GM23338 (cell line): ENCODE data around the gene PTPRR. TPM values are rescaled to one million over a fixed set of nuclear protein-coding genes. Genes with fewer than 3 reads are reported as not detected.

ENCODE experiments used
- ATAC-seq: fragments of 200-7000 bp; cut with Tn5 transposase; 3 replicates; pipeline ENCODE4 v1.9.1; 2020
- DNase-seq: peaks from one replicate; pipeline ENCODE4 v3.0.0-alpha.2; 2015; ENCODE audit warnings: low spot score
- H2AFZ ChIP-seq: fragments of 200-600 bp; sonication (generic); 2 replicates; pipeline ENCODE4 v1.8.0; 2016; ENCODE audit warnings: antibody characterized with exemption, mild to moderate bottlenecking, moderate library complexity
- H3F3A ChIP-seq: fragments of 200-600 bp; sonication (generic); replicated peaks from 2 replicates; pipeline ENCODE4 v1.8.0; 2017; ENCODE audit warnings: antibody characterized with exemption, mixed run types, low read depth
- H3K27ac ChIP-seq: fragments of 200-600 bp; sonication (generic); 2 replicates; pipeline ENCODE4 v1.6.1; 2016; ENCODE audit warnings: low read depth
- H3K27me3 ChIP-seq: fragments of 200-600 bp; sonication (generic); 2 replicates; pipeline ENCODE4 v1.8.0; 2016; ENCODE audit warnings: mild to moderate bottlenecking, mixed run types, moderate library complexity; ENCODE audit not compliant: insufficient read depth
- H3K36me3 ChIP-seq: fragments of 200-600 bp; sonication (generic); 2 replicates; pipeline ENCODE4 v1.8.0; 2016; ENCODE audit warnings: mild to moderate bottlenecking; ENCODE audit not compliant: insufficient read depth
- H3K4me1 ChIP-seq: fragments of 200-600 bp; sonication (generic); 2 replicates; pipeline ENCODE4 v1.8.0; 2016; ENCODE audit warnings: mild to moderate bottlenecking, moderate library complexity; ENCODE audit not compliant: insufficient read depth
- H3K4me2 ChIP-seq: fragments of 200-600 bp; sonication (generic); 2 replicates; pipeline ENCODE4 v1.7.1; 2017; ENCODE audit warnings: mixed run types
- H3K4me3 ChIP-seq: fragments of 200-600 bp; sonication (generic); 2 replicates; pipeline ENCODE4 v1.6.1; 2016; ENCODE audit warnings: mixed run types
- H3K79me2 ChIP-seq: fragments of 200-600 bp; sonication (generic); replicated peaks from 2 replicates; pipeline ENCODE4 v1.8.0; 2017; ENCODE audit warnings: mild to moderate bottlenecking; ENCODE audit not compliant: insufficient read depth
- H3K9me2 ChIP-seq: fragments of 200-600 bp; sonication (generic); 2 replicates; pipeline ENCODE4 v1.8.0; 2017; ENCODE audit not compliant: insufficient read depth
- H4K20me1 ChIP-seq: fragments of 200-600 bp; sonication (generic); replicated peaks from 2 replicates; pipeline ENCODE4 v1.8.0; 2017; ENCODE audit warnings: mild to moderate bottlenecking; ENCODE audit not compliant: insufficient read depth
- H3K27ac Mint-ChIP-seq: 2 replicates; pipeline ENCODE4 v1.8.0; 2020; ENCODE audit warnings: inconsistent platforms, mild to moderate bottlenecking, moderate library complexity, mixed read lengths
- H3K27me3 Mint-ChIP-seq: 3 replicates; pipeline ENCODE4 v1.8.0; 2022; ENCODE audit warnings: low read depth, mild to moderate bottlenecking, moderate library complexity, mixed read lengths, inconsistent platforms; ENCODE audit not compliant: insufficient read depth, poor library complexity
- H3K36me3 Mint-ChIP-seq: 3 replicates; pipeline ENCODE4 v1.8.0; 2021; ENCODE audit warnings: low read depth, mild to moderate bottlenecking, inconsistent platforms, moderate library complexity, mixed read lengths
- H3K4me1 Mint-ChIP-seq: 3 replicates; pipeline ENCODE4 v1.8.0; 2020; ENCODE audit warnings: mild to moderate bottlenecking, inconsistent platforms, mixed read lengths
- H3K4me3 Mint-ChIP-seq: 3 replicates; pipeline ENCODE4 v1.8.0; 2021; ENCODE audit warnings: moderate library complexity, mild to moderate bottlenecking, inconsistent platforms, mixed read lengths
- H3K9me3 Mint-ChIP-seq: 3 replicates; pipeline ENCODE4 v1.8.0; 2020; ENCODE audit warnings: moderate library complexity, mild to moderate bottlenecking, inconsistent platforms, mixed read lengths
- CREB1 ChIP-seq: fragments of 250-450 bp; sonication (Bioruptor Pico); IDR thresholded peaks from 2 replicates; pipeline ENCODE4 v1.5.0; 2020; ENCODE audit warnings: low read depth, mild to moderate bottlenecking, moderate library complexity
- EZH2 ChIP-seq: fragments of 200-600 bp; sonication (generic); IDR thresholded peaks from one replicate; pipeline ENCODE4 v1.8.0; 2017; ENCODE audit warnings: antibody characterized with exemption, mild to moderate bottlenecking, low read depth; ENCODE audit not compliant: unreplicated experiment
- NANOG ChIP-seq: IDR thresholded peaks from 2 replicates; pipeline ENCODE4 v1.6.1; 2016; ENCODE audit warnings: antibody characterized with exemption, borderline replicate concordance
- polyA plus RNA-seq: library from polyadenylated mRNA; unstranded; fragments of >200 nt; fragmentation: Nextera tagmentation; extraction: Ambion mirVana; gene quantifications from 2 replicates; pipeline ENCODE4 v1.2.1, GENCODE V29; 2016
- total RNA-seq: library from RNA; depleted of rRNA; stranded (reverse); fragments of >200 nt; shearing (Covaris generic); gene quantifications from 2 replicates; pipeline ENCODE4 v1.2.3, GENCODE V29; 2014
- TF ChIP-seq, protein P1 (sequence below): fragments of 250-450 bp; sonication (Bioruptor Pico); IDR thresholded peaks from 2 replicates; pipeline ENCODE4 v1.5.0; 2020; ENCODE audit warnings: mild to moderate bottlenecking, moderate library complexity
- TF ChIP-seq, protein P2 (sequence below): IDR thresholded peaks from one replicate; pipeline ENCODE4 v1.6.1; 2018; ENCODE audit warnings: antibody characterized with exemption; ENCODE audit not compliant: unreplicated experiment
- TF ChIP-seq, protein P3 (sequence below), 2 experiments: fragments of 200-600 bp in 1 of 2; sonication (generic) in 1 of 2; conservative IDR thresholded peaks; 2 replicates each; pipeline versions ENCODE4 v1.5.1 to v1.6.1; 2016 to 2017; ENCODE audit warnings: antibody characterized with exemption in 2 of 2, low read depth in 2 of 2, mild to moderate bottlenecking in 2 of 2, moderate library complexity in 1 of 2

The PTPRR gene
- total and polyA plus RNA-seq, 2 experiments from 2014 or later = 0.26 to 0.76 TPM

DNA sequence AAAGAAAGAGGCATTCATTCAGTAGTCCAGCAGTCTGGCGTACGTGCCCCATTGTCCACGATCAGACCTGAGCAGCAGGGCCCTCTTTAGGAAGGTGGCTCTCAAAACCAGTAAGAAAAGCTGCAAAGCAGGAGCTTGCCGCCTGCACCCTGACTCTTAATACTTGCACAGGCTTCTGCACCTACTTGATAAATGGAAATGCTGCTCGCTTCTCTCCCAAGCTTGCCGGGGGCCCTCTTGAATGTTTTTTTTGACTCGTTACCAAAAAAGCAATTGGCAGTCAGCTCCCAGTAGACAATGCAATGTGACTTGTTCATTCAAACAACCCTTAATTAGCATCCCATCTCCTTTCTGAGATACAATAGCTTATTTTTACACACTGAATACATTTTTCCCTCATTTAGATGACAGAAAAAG, 256.1 kb downstream of the PTPRR start (continued):
- TF ChIP-seq, protein P1, sequence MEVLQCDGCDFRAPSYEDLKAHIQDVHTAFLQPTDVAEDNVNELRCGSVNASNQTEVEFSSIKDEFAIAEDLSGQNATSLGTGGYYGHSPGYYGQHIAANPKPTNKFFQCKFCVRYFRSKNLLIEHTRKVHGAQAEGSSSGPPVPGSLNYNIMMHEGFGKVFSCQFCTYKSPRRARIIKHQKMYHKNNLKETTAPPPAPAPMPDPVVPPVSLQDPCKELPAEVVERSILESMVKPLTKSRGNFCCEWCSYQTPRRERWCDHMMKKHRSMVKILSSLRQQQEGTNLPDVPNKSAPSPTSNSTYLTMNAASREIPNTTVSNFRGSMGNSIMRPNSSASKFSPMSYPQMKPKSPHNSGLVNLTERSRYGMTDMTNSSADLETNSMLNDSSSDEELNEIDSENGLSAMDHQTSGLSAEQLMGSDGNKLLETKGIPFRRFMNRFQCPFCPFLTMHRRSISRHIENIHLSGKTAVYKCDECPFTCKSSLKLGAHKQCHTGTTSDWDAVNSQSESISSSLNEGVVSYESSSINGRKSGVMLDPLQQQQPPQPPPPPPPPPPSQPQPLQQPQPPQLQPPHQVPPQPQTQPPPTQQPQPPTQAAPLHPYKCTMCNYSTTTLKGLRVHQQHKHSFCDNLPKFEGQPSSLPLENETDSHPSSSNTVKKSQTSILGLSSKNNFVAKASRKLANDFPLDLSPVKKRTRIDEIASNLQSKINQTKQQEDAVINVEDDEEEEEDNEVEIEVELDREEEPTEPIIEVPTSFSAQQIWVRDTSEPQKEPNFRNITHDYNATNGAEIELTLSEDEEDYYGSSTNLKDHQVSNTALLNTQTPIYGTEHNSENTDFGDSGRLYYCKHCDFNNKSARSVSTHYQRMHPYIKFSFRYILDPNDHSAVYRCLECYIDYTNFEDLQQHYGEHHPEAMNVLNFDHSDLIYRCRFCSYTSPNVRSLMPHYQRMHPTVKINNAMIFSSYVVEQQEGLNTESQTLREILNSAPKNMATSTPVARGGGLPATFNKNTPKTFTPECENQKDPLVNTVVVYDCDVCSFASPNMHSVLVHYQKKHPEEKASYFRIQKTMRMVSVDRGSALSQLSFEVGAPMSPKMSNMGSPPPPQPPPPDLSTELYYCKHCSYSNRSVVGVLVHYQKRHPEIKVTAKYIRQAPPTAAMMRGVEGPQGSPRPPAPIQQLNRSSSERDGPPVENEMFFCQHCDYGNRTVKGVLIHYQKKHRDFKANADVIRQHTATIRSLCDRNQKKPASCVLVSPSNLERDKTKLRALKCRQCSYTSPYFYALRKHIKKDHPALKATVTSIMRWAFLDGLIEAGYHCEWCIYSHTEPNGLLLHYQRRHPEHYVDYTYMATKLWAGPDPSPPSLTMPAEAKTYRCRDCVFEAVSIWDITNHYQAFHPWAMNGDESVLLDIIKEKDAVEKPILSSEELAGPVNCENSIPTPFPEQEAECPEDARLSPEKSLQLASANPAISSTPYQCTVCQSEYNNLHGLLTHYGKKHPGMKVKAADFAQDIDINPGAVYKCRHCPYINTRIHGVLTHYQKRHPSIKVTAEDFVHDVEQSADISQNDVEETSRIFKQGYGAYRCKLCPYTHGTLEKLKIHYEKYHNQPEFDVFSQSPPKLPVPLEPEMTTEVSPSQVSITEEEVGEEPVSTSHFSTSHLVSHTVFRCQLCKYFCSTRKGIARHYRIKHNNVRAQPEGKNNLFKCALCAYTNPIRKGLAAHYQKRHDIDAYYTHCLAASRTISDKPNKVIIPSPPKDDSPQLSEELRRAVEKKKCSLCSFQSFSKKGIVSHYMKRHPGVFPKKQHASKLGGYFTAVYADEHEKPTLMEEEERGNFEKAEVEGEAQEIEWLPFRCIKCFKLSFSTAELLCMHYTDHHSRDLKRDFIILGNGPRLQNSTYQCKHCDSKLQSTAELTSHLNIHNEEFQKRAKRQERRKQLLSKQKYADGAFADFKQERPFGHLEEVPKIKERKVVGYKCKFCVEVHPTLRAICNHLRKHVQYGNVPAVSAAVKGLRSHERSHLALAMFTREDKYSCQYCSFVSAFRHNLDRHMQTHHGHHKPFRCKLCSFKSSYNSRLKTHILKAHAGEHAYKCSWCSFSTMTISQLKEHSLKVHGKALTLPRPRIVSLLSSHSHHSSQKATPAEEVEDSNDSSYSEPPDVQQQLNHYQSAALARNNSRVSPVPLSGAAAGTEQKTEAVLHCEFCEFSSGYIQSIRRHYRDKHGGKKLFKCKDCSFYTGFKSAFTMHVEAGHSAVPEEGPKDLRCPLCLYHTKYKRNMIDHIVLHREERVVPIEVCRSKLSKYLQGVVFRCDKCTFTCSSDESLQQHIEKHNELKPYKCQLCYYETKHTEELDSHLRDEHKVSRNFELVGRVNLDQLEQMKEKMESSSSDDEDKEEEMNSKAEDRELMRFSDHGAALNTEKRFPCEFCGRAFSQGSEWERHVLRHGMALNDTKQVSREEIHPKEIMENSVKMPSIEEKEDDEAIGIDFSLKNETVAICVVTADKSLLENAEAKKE = no peak
- TF ChIP-seq, protein P2, sequence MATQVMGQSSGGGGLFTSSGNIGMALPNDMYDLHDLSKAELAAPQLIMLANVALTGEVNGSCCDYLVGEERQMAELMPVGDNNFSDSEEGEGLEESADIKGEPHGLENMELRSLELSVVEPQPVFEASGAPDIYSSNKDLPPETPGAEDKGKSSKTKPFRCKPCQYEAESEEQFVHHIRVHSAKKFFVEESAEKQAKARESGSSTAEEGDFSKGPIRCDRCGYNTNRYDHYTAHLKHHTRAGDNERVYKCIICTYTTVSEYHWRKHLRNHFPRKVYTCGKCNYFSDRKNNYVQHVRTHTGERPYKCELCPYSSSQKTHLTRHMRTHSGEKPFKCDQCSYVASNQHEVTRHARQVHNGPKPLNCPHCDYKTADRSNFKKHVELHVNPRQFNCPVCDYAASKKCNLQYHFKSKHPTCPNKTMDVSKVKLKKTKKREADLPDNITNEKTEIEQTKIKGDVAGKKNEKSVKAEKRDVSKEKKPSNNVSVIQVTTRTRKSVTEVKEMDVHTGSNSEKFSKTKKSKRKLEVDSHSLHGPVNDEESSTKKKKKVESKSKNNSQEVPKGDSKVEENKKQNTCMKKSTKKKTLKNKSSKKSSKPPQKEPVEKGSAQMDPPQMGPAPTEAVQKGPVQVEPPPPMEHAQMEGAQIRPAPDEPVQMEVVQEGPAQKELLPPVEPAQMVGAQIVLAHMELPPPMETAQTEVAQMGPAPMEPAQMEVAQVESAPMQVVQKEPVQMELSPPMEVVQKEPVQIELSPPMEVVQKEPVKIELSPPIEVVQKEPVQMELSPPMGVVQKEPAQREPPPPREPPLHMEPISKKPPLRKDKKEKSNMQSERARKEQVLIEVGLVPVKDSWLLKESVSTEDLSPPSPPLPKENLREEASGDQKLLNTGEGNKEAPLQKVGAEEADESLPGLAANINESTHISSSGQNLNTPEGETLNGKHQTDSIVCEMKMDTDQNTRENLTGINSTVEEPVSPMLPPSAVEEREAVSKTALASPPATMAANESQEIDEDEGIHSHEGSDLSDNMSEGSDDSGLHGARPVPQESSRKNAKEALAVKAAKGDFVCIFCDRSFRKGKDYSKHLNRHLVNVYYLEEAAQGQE = no peak
- TF ChIP-seq CREB1 (CRISPR knock-in tag) = no peak

DNA sequence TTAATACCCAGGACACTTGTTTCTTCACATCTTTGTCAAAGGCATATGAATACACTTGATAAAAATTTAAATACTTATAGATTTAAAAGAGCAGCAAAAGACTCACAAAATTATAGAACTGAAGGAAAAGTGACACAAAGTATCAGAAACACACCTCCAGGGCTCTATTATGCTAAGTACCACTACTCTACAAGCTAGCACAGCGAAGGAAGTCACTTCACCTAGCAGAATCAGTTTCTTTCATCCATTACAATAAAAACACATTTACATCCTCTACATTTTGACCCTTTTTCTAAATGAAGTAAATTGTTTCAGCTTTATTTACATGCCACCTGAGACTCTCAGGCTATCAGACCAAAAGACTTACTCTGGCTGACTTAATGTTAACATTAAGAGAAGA, 256.7 kb downstream of the PTPRR start:
- Mint-ChIP-seq H3K27ac (peak overlapping the region; percentile 82), H3K9me3 (no peaks in the 10 kb centered on the region), H3K36me3 (no peaks in the 10 kb centered on the region), H3K4me1 (peaks cover 29% of the 10 kb centered on the region), H3K27me3 (no peaks in the 10 kb centered on the region), H3K4me3 (peak overlapping the region; percentile 60)
- H3K27ac ChIP-seq = peak overlapping the region; percentile 73
- no peaks in the 10 kb centered on the region for H3K79me2 ChIP-seq
- H3K27me3 ChIP-seq = no peaks in the 10 kb centered on the region
- H2AFZ ChIP-seq = peak overlapping the region; percentile 19; the same call in 1 of the 2 replicates
- TF ChIP-seq CREB1 (CRISPR knock-in tag) (no peak), EZH2 (no peak), NANOG (no peak)
- TF ChIP-seq, protein P3, sequence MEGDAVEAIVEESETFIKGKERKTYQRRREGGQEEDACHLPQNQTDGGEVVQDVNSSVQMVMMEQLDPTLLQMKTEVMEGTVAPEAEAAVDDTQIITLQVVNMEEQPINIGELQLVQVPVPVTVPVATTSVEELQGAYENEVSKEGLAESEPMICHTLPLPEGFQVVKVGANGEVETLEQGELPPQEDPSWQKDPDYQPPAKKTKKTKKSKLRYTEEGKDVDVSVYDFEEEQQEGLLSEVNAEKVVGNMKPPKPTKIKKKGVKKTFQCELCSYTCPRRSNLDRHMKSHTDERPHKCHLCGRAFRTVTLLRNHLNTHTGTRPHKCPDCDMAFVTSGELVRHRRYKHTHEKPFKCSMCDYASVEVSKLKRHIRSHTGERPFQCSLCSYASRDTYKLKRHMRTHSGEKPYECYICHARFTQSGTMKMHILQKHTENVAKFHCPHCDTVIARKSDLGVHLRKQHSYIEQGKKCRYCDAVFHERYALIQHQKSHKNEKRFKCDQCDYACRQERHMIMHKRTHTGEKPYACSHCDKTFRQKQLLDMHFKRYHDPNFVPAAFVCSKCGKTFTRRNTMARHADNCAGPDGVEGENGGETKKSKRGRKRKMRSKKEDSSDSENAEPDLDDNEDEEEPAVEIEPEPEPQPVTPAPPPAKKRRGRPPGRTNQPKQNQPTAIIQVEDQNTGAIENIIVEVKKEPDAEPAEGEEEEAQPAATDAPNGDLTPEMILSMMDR (conservative IDR thresholded peaks at IDR 0.05; ENCODE audit: low read depth in 2 of 2) = no peak
- TF ChIP-seq, protein P2 = no peak
- H4K20me1 ChIP-seq = no peaks in the 10 kb centered on the region
- DNase-seq = peak; percentile 18
- no peaks in the 10 kb centered on the region for H3F3A ChIP-seq
- no peaks in the 10 kb centered on the region for H3K36me3 ChIP-seq
- peak overlapping the region; percentile 39 for H3K4me3 ChIP-seq
- H3K4me1 ChIP-seq = peaks cover 39% of the 10 kb centered on the region
- H3K4me2 ChIP-seq = peak overlapping the region; percentile 70
- peaks cover 7% of the 10 kb centered on the region for H3K9me2 ChIP-seq
- peak; percentile 74 for ATAC-seq
